Esophagus muscularis mucosa (tissue), 4 donors: Measurements from ENCODE around the gene RNF43. TPM values are rescaled to one million over a fixed set of nuclear protein-coding genes. Genes with fewer than 3 reads are reported as not detected.

Experiments used
- DNase-seq: peaks from one replicate; pipeline ENCODE4 v3.0.0-alpha.2; 2017; ENCODE audit errors: extremely low spot score
- H3K27ac ChIP-seq, 4 donors: fragments of 200-600 bp; sonication (generic); replicated peaks in 1 of 4; 1 replicate in 3 of 4; 2 replicates in 1 of 4; pipeline ENCODE4 v1.5.1; 2016 to 2019; ENCODE audit warnings: mild to moderate bottlenecking in 1 of 4
- H3K27me3 ChIP-seq, 4 donors: fragments of 200-600 bp; sonication (generic); one replicate each; pipeline versions ENCODE4 v1.5.1 to v1.6.0; 2016 to 2019
- H3K36me3 ChIP-seq, 4 donors: fragments of 200-600 bp; sonication (generic); one replicate each; pipeline ENCODE4 v1.5.1; 2016 to 2019
- H3K4me1 ChIP-seq, 4 donors: fragments of 200-600 bp; sonication (generic); one replicate each; pipeline ENCODE4 v1.5.1; 2016 to 2019
- H3K4me3 ChIP-seq, 4 donors: fragments of 200-600 bp; sonication (generic); 1 replicate in 2 of 4; 2 replicates in 2 of 4; pipeline ENCODE4 v1.5.1; 2016 to 2019; ENCODE audit warnings: mild to moderate bottlenecking in 4 of 4, moderate library complexity in 1 of 4
- H3K9me3 ChIP-seq, 4 donors: fragments of 200-600 bp; sonication (generic); 1 replicate in 3 of 4; 2 replicates in 1 of 4; pipeline ENCODE4 v1.5.1; 2016 to 2019
- CTCF ChIP-seq, 3 experiments: fragments of 200-600 bp in 2 of 3; fragments of 450-650 bp in 1 of 3; sonication (generic) in 2 of 3; IDR thresholded peaks; one replicate each; pipeline ENCODE4 v1.5.1; 2017 to 2019; ENCODE audit warnings: antibody characterized with exemption in 3 of 3, mild to moderate bottlenecking in 2 of 3, moderate library complexity in 1 of 3
- EP300 ChIP-seq: sonication (generic); formaldehyde crosslinking; IDR thresholded peaks from one replicate; pipeline ENCODE4 v1.6.1; 2017; ENCODE audit warnings: antibody characterized with exemption
- POLR2A ChIP-seq: fragments of 450-650 bp; IDR thresholded peaks from one replicate; pipeline ENCODE4 v1.6.1; 2017; ENCODE audit warnings: antibody characterized with exemption, moderate library complexity, mild to moderate bottlenecking, low read depth
- POLR2AphosphoS5 ChIP-seq, 2 donors: sonication (generic); formaldehyde crosslinking; IDR thresholded peaks; one replicate each; pipeline ENCODE4 v1.6.1; 2017; ENCODE audit warnings: antibody characterized with exemption in 2 of 2
- WGBS: methylation state at CpG from one replicate; pipeline ENCODE4 v1.1.5; 2018; 5-methylcytosine and 5-hydroxymethylcytosine counted together
- intact Hi-C: fragments of 100-400 bp; cut with DNase I; formaldehyde crosslinking; loops from one replicate; pipeline ENCODE4 v1.15.1; 2023
- total RNA-seq, 4 donors: library from RNA; depleted of rRNA; stranded (reverse); fragments of >200 nt; gene quantifications; one replicate each; pipeline versions ENCODE4 v1.1.0 to v1.2.1, GENCODE V29; 2016

RNF43 gene
- total RNA-seq, 4 donors from 2014 or later = under 0.01 to 0.26 (median 0.11) TPM; not detected in 1

GRCh38 chr17:58415371-58416055, 1.8 kb downstream of the RNF43 start:
- Histone ChIP-seq H3K9me3 (no peaks in the 10 kb centered on the region), H3K27ac (no peak overlapping the region), H3K4me1 (peaks cover 4 to 12% (median 8%) of the 10 kb centered on the region in 4 donors), H3K4me3 (no peak overlapping the region), H3K36me3 (no peaks in the 10 kb centered on the region), H3K27me3 (no peaks in the 10 kb centered on the region)
- WGBS = 68% methylated on average over 6 of the region's 6 CpGs
- intact Hi-C loops = loop anchor here (2.0 to 5.0 kb wide), 3 partner anchors 63 to 348 kb away; partner anchors contain the start of gene SUPT4H1
- TF ChIP-seq CTCF (IDR thresholded peaks at IDR 0.05) (no peak), EP300 (no peak), POLR2AphosphoS5 (IDR thresholded peaks at IDR 0.05) (no peak), POLR2A (no peak)
- no peak for DNase-seq

- Histone ChIP-seq H3K27ac (no peak overlapping the region), H3K36me3 (no peaks in the 10 kb centered on the region), H3K27me3 (no peaks in the 10 kb centered on the region), H3K4me1 (peaks cover 4 to 12% (median 8%) of the 10 kb centered on the region in 4 donors), H3K4me3 (no peak overlapping the region), H3K9me3 (no peaks in the 10 kb centered on the region)
- intact Hi-C loops = no loop called here
- no peak for DNase-seq
- whole genome bisulfite sequencing = 94% methylated on average over 3 of the region's 3 CpGs
- TF ChIP-seq EP300 = no peak
These were observed 2.7 kb downstream of the RNF43 start for GRCh38 chr17:58414596-58414997.

- no peak for TF ChIP-seq CTCF (IDR thresholded peaks at IDR 0.05)
- Histone ChIP-seq H3K4me1 (peaks cover 4 to 12% (median 8%) of the 10 kb centered on the region in 4 donors), H3K27ac (no peak overlapping the region), H3K36me3 (no peaks in the 10 kb centered on the region), H3K4me3 (no peak overlapping the region), H3K9me3 (no peaks in the 10 kb centered on the region), H3K27me3 (no peaks in the 10 kb centered on the region)
- DNase-seq = no peak
- WGBS = 67% methylated on average over 2 of the region's 2 CpGs
- intact Hi-C loops = no loop called here
These were observed 3.6 kb downstream of the RNF43 start for GRCh38 chr17:58413684-58414083.

GRCh38 chr17:58412961-58413586, 4.3 kb downstream of the RNF43 start:
- intact Hi-C loops = no loop called here
- Histone ChIP-seq H3K4me3 (no peak overlapping the region), H3K4me1 (peaks cover 4 to 12% (median 8%) of the 10 kb centered on the region in 4 donors), H3K27ac (no peak overlapping the region), H3K9me3 (no peaks in the 10 kb centered on the region), H3K27me3 (no peaks in the 10 kb centered on the region), H3K36me3 (no peaks in the 10 kb centered on the region)
- 77% methylated on average over 3 of the region's 3 CpGs for WGBS
- no peak for DNase-seq
- TF ChIP-seq POLR2AphosphoS5 (IDR thresholded peaks at IDR 0.05) (no peak), POLR2A (no peak), CTCF (IDR thresholded peaks at IDR 0.05) (no peak), EP300 (no peak)

- Histone ChIP-seq H3K27ac (no peak overlapping the region), H3K27me3 (no peaks in the 10 kb centered on the region), H3K9me3 (no peaks in the 10 kb centered on the region), H3K36me3 (no peaks in the 10 kb centered on the region), H3K4me3 (no peak overlapping the region), H3K4me1 (peaks cover 0 to 4% (median 2%) of the 10 kb centered on the region in 4 donors)
- intact Hi-C loops = no loop called here
- 91% methylated on average over 1 of the region's 1 CpG for WGBS
- TF ChIP-seq POLR2A = no peak
- no peak for TF ChIP-seq POLR2AphosphoS5 (IDR thresholded peaks at IDR 0.05)
- no peak for TF ChIP-seq CTCF (IDR thresholded peaks at IDR 0.05)
- no peak for TF ChIP-seq EP300
- DNase-seq = no peak
These were observed 5.2 kb downstream of the RNF43 start for GRCh38 chr17:58412064-58412703.
